ENCODE data around the gene MRPS17.

MRPS17 gene

GRCh38 chr7:55996856-55997500 is 45.3 kb downstream of the MRPS17 start:
- H3K4me1 ChIP-seq (ENCODE audit: control insufficient read depth, insufficient read depth, low read length), result no peaks in the 10 kb centered on the region
- ChIA-PET POLR2A (no interaction called here), CTCF (interaction anchor here (0.6 to 1.5 kb wide), 2 partner anchors 78 to 276 kb away, joined by 3 to 6 read pairs; no protein-coding TSS in a partner anchor)

GRCh38 chr7:56003749-56004148 is 52.1 kb downstream of the MRPS17 start:
- CTCF ChIA-PET, result interaction anchor here (0.7 to 1.7 kb wide), 6 partner anchors 9 to 1351 kb away, joined by 4 to 6 read pairs (median 4); no protein-coding TSS in a partner anchor
- H3K9me3 ChIP-seq (ENCODE audit: control insufficient read depth, insufficient read depth, low read depth, low read length), result no peaks in the 10 kb centered on the region
- H3K4me3 ChIP-seq (ENCODE audit: low read depth, low read length), result no peak overlapping the region
- no peaks in the 10 kb centered on the region for H3K4me1 ChIP-seq (ENCODE audit: control insufficient read depth, insufficient read depth, low read length)
- peaks cover 4 to 15% of the 10 kb centered on the region in 2 experiments; a peak in 1 of 3 replicates for H3K36me3 ChIP-seq (ENCODE audit: control insufficient read depth in 2 of 2, insufficient read depth in 1 of 2, low read length in 2 of 2)
- H3K27ac ChIP-seq (ENCODE audit: extremely low read depth, low read depth, low read length), result no peak overlapping the region
- POLR2A ChIA-PET, result interaction anchor here (1.1 kb wide), 1 partner anchor 30 kb away, joined by 4 read pairs; no protein-coding TSS in a partner anchor
- TF ChIP-seq ZNF521 (tag by site-specific recombination; IDR thresholded peaks at IDR 0.05) (no peak), ZNF48 (tag by site-specific recombination; IDR thresholded peaks at IDR 0.05) (no peak), OVOL3 (tag by site-specific recombination; IDR thresholded peaks at IDR 0.05) (no peak), ZBTB11 (tag by site-specific recombination; conservative IDR thresholded peaks at IDR 0.05; ENCODE audit: low read depth) (no peak), ZNF23 (tag by site-specific recombination; IDR thresholded peaks at IDR 0.05; ENCODE audit: borderline replicate concordance) (no peak)
- TF ChIP-seq, protein P1, sequence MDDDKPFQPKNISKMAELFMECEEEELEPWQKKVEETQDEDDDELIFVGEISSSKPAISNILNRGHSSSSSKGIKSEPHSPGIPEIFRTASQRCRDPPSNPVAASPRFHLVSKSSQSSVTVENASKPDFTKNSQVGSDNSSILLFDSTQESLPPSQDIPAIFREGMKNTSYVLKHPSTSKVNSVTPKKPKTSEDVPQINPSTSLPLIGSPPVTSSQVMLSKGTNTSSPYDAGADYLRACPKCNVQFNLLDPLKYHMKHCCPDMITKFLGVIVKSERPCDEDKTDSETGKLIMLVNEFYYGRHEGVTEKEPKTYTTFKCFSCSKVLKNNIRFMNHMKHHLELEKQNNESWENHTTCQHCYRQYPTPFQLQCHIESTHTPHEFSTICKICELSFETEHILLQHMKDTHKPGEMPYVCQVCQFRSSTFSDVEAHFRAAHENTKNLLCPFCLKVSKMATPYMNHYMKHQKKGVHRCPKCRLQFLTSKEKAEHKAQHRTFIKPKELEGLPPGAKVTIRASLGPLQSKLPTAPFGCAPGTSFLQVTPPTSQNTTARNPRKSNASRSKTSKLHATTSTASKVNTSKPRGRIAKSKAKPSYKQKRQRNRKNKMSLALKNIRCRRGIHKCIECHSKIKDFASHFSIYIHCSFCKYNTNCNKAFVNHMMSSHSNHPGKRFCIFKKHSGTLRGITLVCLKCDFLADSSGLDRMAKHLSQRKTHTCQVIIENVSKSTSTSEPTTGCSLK (tag by site-specific recombination; IDR thresholded peaks at IDR 0.05), result no peak

More at GRCh38 chr7:55996856-55997500, 45.3 kb downstream of the MRPS17 start:
- TF ChIP-seq ZFP69B (tag by site-specific recombination; IDR thresholded peaks at IDR 0.05) (no peak), ZNF114 (tag by site-specific recombination; IDR thresholded peaks at IDR 0.05) (no peak), ZBTB20 (tag by site-specific recombination; IDR thresholded peaks at IDR 0.05) (no peak), ZNF544 (tag by site-specific recombination; IDR thresholded peaks at IDR 0.05) (no peak), ZNF184 (tag by site-specific recombination; IDR thresholded peaks at IDR 0.05) (no peak), GFI1B (tag by site-specific recombination; IDR thresholded peaks at IDR 0.05) (no peak), MYNN (tag by site-specific recombination; IDR thresholded peaks at IDR 0.05; ENCODE audit: borderline replicate concordance) (no peak), ZNF2 (tag by site-specific recombination; IDR thresholded peaks at IDR 0.05) (no peak), GLIS2 (tag by site-specific recombination; IDR thresholded peaks at IDR 0.05) (no peak), ZBTB21 (tag by site-specific recombination; IDR thresholded peaks at IDR 0.05) (no peak), ZNF677 (tag by site-specific recombination; IDR thresholded peaks at IDR 0.05) (no peak)
- TF ChIP-seq, protein P2, sequence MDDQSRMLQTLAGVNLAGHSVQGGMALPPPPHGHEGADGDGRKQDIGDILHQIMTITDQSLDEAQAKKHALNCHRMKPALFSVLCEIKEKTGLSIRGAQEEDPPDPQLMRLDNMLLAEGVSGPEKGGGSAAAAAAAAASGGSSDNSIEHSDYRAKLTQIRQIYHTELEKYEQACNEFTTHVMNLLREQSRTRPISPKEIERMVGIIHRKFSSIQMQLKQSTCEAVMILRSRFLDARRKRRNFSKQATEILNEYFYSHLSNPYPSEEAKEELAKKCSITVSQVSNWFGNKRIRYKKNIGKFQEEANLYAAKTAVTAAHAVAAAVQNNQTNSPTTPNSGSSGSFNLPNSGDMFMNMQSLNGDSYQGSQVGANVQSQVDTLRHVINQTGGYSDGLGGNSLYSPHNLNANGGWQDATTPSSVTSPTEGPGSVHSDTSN (CRISPR knock-in tag; IDR thresholded peaks at IDR 0.05), result no peak
- no peak overlapping the region for H3K4me3 ChIP-seq (ENCODE audit: low read depth, low read length)
- peaks cover 34 to 55% of the 10 kb centered on the region in 2 experiments for H3K36me3 ChIP-seq (ENCODE audit: control insufficient read depth in 2 of 2, insufficient read depth in 1 of 2, low read length in 2 of 2)
- H3K9me3 ChIP-seq (ENCODE audit: control insufficient read depth, insufficient read depth, low read depth, low read length), result no peaks in the 10 kb centered on the region
- H3K27ac ChIP-seq (ENCODE audit: extremely low read depth, low read depth, low read length), result no peak overlapping the region
